Activated CD4-positive, CD25-positive, alpha-beta regulatory T cell treated with anti-CD3 and anti-CD28 coated beads, Interleukin-2, amount 50 U/mL, for 16 hours (primary cell): ENCODE results near the gene B3GNT7.

Source experiments
- DNase-seq: peaks from one replicate; pipeline ENCODE4 v3.0.0-alpha.2; 2020; ENCODE audit warnings: low read depth, low spot score

Gene B3GNT7

DNA sequence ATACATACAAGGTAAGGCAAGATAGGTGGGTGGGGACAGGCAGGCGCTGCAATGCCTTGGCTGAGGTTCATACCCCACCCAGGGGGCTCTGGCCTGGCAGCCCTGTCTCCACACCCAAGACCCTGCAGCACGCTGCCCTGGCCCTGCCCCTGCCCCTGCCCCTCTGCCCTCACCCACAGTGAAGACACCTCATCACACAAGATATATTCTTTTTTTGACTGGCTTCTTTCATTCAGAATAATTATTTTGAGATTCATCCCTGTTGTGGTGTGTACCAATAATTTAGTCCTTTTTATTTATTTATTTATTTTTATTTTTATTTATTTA is 11.4 kb upstream of the B3GNT7 start:
- no peak for DNase-seq

DNA sequence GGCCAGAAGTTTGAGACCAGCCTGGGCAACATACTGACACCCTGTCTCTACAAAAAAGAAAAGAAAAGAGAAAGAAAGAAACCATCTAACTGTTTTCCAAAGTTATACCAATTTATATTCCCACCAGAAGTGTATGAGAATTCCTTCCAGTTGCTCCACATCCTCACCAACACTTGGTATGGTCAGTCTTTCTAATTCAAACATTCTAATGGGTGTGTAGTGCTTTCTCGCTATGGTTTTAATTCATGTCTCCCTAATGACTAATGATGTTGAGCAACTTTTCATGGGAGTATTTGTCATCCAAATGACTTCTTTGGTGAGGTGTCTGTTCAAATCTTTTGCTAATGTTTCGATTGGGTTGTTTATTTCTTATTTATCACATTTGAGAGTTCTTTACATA is 10.5 kb upstream of the B3GNT7 start:
- DNase-seq = no peak

DNA sequence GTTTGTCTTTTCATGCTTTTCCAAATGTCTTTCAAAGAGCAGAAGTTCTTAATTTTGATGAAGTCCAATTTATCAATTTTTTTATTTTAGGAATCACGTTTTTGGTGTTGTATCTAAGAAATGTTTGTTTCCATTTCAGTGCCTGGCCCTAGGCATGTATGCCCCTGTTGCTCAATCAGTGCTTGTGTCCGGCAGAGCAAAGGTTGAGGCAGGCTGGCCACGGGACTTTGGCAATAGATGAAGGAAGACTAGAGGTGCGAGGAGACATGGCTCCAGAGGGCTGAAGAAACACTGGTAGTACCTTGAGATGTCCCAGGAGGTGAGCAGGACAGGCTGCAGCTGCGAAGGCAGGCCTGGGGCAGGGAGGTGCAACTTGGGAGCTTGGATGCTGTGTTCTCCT is 10.1 kb upstream of the B3GNT7 start:
- no peak for DNase-seq

DNA sequence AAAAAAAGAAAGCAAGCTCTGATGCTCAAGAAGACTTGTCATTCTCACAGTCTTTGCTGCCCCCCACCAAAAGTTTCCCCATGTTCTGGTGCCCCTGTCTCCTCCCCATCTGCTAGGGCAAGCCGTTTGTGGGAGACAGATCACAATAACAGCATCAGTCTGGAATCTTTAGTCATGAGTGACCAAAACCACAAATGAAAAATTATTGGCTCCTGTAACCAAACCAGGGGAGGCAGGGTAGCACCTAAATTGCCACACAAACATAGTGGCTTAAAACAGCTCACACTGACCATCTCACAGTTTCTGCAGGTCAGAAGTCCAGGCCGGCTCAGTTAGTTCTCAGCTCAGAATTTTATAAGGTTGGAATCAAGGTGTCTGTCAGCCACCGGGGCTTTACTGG is 9.1 kb upstream of the B3GNT7 start:
- no peak for DNase-seq

DNA sequence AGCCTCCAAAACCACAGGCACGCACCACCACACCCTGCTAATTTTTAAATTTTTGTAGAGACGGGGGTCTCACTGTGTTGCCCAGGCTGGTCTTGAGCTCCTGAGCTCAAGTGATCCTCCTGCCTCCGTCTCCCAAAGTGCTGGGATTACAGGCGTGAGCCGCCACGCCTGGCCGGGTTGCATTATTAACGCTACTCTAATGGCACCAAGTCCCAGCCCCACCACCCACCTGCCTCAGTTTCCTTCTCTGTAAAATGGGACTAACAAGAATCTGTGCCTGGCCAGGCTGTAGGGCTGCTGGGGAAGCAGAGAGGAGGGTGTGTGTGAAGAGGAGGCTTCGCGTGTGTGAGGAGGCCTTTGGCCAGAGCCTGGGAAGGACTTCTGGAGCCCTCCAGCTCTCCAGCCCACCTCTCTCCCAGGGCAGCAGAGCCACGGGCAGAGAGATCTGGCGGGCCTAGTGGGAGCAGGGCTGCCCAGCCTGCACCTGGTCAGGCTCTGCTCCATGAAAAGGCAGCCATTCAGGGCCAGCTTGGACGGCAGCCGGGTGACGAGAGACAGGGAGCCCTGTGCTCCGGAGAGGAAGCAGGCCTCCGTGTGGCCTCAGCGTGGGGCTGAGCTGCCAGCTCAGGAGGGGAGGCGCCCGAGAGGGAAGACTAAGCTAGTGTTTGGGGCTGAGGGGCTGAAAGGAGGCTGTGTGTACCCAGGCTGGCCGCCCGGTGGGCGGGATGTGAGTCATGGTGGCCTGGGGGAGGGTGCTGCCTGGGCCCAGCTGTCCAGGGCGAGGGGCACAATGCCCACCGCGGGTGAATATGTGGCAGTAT is 7.4 kb upstream of the B3GNT7 start:
- no peak for DNase-seq

GRCh38 chr2:231388725-231389346 is 6.7 kb upstream of the B3GNT7 start:
- no peak for DNase-seq

GRCh38 chr2:231390667-231391066 is 4.8 kb upstream of the B3GNT7 start:
- DNase-seq = no peak

DNA sequence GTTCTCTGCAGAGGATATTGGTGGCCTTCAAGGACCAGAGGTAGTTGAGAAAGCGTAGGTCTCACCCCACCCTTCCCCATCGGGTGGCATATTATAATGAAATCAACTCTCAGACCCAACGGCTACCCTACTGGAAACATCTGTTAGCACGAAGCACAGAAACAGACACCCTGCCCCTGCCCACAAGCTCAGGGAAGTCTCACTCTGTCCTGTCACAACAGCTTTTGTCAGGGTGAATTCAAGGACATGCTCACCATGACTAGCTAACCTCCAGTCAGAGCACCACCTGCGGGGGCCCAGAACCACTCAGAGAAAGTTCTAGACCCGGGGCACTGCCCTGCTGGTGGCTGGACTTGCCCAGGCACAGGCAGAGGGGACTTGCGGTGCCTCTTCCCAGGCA is 3.5 kb upstream of the B3GNT7 start:
- no peak for DNase-seq

GRCh38 chr2:231392431-231393148 is 2.9 kb upstream of the B3GNT7 start:
- no peak for DNase-seq

DNA sequence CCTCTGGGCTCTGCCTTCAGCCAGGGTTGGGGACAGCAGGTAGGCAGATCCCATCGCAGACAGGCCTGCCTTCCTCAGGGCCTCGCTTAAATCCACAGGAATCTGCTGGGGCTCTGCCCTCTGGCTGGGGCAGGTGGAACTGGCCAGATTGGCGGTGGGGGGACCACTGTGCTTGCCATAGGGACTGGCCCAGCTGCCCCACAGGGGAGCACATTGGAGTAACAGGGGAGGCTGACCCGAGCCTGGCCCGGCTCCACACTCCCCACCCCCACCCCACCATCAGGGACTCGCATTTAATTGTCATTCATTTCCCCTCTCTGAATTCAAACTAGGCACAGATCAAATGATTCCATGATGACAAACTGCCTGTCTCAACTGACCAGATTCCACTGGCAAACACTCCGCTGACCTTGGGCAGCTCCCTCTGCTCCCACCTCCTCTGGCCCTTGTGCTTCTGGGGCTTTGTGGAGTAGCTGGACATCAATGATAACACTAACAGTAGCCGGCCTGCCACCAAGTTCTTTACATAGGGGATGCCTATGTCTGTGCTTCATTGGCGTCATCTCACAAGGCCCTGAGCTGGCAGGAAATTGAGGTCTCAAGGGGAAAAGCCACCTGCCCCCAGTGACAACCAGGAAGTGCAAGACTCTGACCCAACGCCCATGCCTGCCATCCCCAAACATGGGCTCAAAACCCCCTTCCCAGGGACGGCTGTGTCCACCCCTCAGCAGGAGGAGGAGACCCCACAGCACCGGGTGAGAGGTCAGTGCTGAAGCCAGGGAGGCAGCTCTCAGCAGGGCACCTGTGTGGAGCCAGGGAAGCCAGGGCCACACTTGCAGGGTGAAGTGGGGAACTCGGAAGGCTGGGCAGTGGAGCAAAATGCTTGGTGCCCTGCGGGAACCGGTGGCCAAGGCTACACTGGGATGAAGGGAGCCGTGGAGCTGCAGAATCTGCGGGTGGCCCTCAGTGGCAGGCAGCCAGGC is 2.1 kb upstream of the B3GNT7 start:
- DNase-seq = no peak

DNA sequence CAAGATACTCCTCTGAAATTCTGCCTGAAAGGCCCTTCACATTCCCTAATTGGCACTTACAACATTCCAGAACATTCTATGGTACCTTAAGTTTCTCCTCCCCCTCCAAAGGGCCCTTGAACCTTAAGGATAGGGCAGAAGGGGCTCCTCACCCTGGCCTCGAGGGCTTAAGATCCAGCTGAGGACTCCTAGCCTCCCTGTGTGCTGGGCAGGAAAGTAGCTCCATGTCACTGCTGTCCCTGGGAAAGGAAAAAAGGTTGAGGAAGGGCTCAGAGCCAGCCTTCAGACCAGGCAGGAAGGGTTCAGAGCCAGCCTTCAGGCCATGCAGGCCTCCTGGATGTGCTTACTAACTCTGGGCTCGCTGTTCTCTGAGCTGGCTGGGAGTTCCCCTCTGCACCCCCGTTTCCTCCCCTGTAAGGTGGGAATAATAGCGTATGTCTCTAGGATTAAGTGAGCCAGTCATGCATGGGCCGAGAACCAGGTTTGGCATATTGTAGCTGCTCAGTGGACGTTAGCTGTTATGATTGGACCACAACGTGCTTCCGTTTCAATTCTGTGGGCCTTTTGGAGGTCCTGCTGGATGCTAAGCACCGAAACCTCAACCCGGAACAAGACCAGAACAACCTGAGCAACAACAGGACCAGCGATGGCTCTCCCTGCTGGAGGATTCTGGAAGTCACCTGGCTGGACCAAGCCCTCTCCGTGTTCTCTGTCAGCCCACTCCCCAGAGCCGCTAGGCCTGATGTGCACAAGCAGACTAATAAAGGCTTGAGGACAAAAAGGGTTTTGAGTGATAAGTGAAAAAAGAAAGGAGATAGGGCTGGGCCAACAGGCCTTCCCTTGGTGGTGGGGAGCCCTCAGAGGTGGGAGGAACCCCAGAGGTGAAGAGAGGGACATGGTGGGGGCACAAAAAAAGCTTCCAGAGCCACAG is 1.0 kb upstream of the B3GNT7 start:
- no peak for DNase-seq

DNA sequence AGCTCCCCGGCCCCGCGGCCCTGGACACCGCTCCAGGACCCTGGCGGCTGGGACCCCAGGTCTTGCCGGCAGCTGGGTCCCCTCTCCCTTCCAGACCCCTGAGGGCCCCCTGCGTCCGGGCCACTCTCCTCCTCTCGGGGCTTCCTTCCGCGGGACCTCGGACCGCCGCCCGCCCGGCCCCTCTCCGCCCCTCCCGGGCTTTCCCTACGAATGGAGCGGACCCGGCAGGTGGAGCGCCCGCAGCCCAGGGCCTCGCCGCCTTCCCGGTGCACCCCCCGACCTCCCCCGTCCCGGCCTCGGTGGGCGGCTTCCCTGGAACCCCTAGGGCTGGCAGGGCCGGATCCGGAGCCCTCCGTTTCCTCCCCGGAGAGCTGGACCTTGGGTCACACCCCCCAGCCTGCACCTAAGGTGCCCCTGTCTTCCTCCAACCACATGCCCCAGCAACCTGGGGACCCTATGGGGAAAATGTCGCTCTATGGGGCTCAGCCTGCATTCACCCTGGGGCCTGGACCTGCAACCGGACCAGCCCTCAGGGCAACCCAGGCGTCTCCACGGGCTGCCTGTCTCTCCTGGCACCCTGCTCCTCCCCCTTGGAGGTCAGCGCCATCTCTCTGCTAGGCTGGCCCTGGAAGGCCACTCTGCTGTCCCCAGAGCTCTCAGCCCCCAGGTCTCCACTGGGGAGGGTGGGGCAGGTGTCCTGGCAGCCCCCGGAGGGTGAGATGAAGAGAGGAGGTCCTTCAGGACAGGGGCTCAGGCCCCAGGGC is 730 bp downstream of the B3GNT7 start:
- no peak for DNase-seq

GRCh38 chr2:231397011-231397927 is 1.8 kb downstream of the B3GNT7 start:
- no peak for DNase-seq

GRCh38 chr2:231397928-231398294 is 2.4 kb downstream of the B3GNT7 start:
- no peak for DNase-seq

- no peak for DNase-seq
Measured at GRCh38 chr2:231398585-231398984, 3.1 kb downstream of the B3GNT7 start.

GRCh38 chr2:231399046-231399852 is 3.7 kb downstream of the B3GNT7 start:
- DNase-seq = no peak

DNA sequence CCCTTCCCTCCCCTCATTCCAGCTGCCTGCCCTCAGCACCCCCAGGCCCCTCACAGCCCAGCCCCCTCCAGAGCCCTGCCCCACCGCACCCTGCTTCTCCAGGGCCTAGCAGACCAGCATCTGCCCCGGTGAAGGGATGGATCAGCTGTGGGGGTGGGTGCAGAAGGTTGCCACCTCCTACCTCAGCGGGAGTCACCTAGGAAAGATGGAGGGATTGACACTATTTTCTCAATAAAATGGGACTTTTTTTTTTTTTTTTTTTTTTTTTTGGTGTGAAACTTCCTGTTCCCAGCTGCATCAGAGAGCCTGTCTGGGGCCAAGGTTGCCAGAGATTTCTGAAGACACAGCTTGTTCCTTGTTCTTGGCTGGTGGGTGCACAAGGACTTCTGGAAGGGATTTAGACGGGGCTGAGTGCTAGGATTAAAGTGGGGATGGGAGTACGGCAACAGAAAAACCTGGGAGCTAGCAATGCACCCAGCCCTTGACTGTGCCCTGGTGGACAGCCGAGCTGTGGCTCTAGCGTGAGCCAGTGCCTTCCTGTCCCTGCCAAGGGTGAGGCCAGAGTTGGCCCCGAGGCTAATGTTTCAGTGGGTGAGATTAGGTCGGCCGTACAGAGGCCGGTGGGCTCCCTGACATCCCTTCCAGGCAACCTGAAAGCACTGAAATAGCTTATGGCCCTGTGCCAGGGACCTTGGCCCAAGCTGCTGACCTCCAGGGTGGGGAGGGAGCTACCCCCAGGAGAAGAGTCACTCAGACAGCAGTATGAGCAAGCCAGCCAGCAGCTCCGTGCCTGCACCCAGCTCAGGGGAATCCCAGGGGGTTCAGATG is 4.6 kb downstream of the B3GNT7 start:
- no peak for DNase-seq
